Epithelial cell of prostate (primary cell): ENCODE results near the gene SEC11C.

Experiments
- DNase-seq: peaks from one replicate; pipeline ENCODE4 v3.0.0-alpha.2; 2011; ENCODE audit warnings: low read depth, low spot score
- H3K27ac ChIP-seq: fragments of 450-650 bp; 2 replicates; pipeline ENCODE4 v1.5.1; 2017; ENCODE audit warnings: mild to moderate bottlenecking

Gene SEC11C

DNA sequence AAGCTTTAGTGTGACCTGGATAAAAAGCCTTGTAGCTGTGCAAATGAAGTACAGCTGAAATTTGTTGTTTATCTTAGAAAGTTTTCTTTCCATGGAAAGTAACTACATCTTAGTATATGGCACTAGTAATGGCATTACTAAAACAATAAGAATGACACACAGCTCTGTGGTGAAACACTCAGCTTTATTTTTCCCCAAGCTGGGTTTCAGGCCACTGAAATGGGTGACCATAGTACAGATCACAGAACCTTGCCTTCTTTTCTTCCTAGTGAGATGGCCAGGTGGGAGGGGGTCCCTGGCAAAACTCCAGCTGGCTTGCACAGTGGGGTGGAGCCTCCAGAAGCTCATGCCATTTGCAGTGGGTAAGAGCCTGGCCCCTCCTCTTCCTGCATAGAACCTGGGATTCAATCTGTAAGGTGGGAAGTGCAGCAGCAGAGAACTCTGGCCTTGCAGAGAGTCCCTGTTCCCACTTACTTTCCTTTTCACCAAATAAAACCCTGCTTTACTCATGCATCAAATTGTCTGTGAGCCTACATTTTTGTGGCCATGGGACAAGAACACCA lies 62.7 kb downstream of the SEC11C start:
- H3K27ac ChIP-seq: no peak overlapping the region
- no peak for DNase-seq

DNA sequence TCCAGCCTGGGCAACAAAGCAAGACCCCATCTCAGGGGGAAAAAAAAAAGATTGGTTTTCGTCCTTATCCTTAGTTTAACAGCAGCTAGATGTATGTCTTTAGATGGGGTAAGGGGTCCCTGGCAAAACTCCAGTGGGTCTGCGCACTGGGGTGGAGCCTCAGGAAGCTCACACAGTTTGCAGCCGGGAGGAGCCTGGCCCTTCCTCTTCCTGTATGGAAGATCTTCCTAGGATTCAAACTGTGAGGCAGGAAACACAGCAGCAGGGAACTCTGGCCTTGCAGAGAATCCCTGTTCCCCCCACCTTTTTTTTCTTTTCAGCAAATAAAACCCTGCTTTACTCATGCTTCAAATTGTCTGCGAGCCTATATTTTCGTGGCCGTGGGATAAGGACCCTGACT lies 67.8 kb downstream of the SEC11C start:
- no peak for DNase-seq
- H3K27ac ChIP-seq: no peak overlapping the region
